GM19328 (cell line): Measurements from ENCODE around the gene PTBP3.

Source experiments
- ATAC-seq: cut with Tn5 transposase; IDR thresholded peaks from one replicate; pipeline ENCODE4 v1.9.1; 2021; ENCODE audit warnings: mild to moderate bottlenecking, moderate library complexity; ENCODE audit not compliant: unreplicated experiment

PTBP3 gene

GRCh38 chr9:112361601-112362000 is 28.2 kb upstream of the PTBP3 start:
- no peak for ATAC-seq

- ATAC-seq, result no peak
Measured at GRCh38 chr9:112360047-112360804, 26.8 kb upstream of the PTBP3 start.

GRCh38 chr9:112355427-112355897 is 22.0 kb upstream of the PTBP3 start:
- no peak for ATAC-seq

GRCh38 chr9:112354081-112354743 is 20.8 kb upstream of the PTBP3 start:
- ATAC-seq, result no peak

GRCh38 chr9:112352209-112352608 is 18.8 kb upstream of the PTBP3 start:
- no peak for ATAC-seq

GRCh38 chr9:112351184-112351583 is 17.8 kb upstream of the PTBP3 start:
- ATAC-seq, result no peak

GRCh38 chr9:112349008-112349333 is 15.6 kb upstream of the PTBP3 start:
- no peak for ATAC-seq

GRCh38 chr9:112348257-112349007 is 15.0 kb upstream of the PTBP3 start:
- ATAC-seq, result no peak

GRCh38 chr9:112341730-112342129 is 8.3 kb upstream of the PTBP3 start:
- no peak for ATAC-seq

GRCh38 chr9:112339886-112340285 is 6.5 kb upstream of the PTBP3 start:
- ATAC-seq, result no peak

- ATAC-seq, result no peak
Measured at GRCh38 chr9:112338561-112338960, 5.1 kb upstream of the PTBP3 start.

- no peak for ATAC-seq
Measured at GRCh38 chr9:112337547-112337946, 4.1 kb upstream of the PTBP3 start.

- ATAC-seq, result no peak
Measured at GRCh38 chr9:112334432-112334841, 1.0 kb upstream of the PTBP3 start.

- ATAC-seq, result peak; percentile 75
Measured at GRCh38 chr9:112333639-112334431, 416 bp upstream of the PTBP3 start.

GRCh38 chr9:112332674-112332976 is 794 bp downstream of the PTBP3 start:
- no peak for ATAC-seq

- ATAC-seq, result no peak
Measured at GRCh38 chr9:112332214-112332613, 1.2 kb downstream of the PTBP3 start.

- ATAC-seq, result no peak
Measured at GRCh38 chr9:112331674-112331952, 1.8 kb downstream of the PTBP3 start.

- no peak for ATAC-seq
Measured at GRCh38 chr9:112328545-112328944, 4.9 kb downstream of the PTBP3 start.

GRCh38 chr9:112327718-112328450 is 5.5 kb downstream of the PTBP3 start:
- no peak for ATAC-seq

- no peak for ATAC-seq
Measured at GRCh38 chr9:112326194-112326593, 7.2 kb downstream of the PTBP3 start.

- no peak for ATAC-seq
Measured at GRCh38 chr9:112325600-112325999, 7.8 kb downstream of the PTBP3 start.
